ENCODE measurements around the gene CYTH1. TPM values are rescaled to one million over a fixed set of nuclear protein-coding genes. Genes with fewer than 3 reads are reported as not detected.

CYTH1 gene
- total RNA-seq, 3 donors from 2014 or later, result 55.9 to 99.3 (median 82.8) TPM

DNA sequence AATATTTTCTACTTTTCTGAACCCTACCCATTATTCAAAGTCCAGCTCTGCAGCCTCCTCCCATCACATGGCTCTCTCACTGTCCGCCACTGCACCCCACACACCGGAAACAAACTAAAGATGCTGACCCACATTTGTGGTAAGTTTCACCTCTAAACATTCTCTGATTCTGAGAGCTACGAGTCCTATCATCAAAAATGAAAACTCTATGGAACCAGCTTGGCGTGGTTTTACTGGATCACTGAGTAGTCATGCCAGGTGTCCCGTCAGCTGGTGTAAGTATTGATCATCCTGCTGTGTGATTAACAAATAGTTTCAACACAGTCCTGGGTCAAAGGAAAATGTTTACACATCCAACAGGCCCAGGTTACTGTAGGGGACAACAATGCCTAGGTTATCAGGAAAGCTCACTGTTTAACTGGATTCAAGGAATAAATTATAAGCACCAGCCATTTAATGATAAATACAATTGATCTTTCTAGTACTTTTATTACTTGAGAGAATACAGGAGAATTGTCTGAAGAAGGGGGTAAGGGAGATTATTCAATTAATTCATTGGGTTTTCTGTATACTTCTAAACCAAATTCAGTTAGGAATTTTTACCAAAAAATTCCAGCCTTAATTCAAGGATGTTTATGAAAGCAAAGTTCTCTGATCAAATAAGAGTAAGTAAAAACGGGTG lies 33.9 kb downstream of the CYTH1 start:
- H3K27me3 Mint-ChIP-seq (ENCODE audit: low read depth), result no peaks in the 10 kb centered on the region
- peaks cover 97% of the 10 kb centered on the region for H3K4me1 Mint-ChIP-seq (ENCODE audit: low read depth)
- no peaks in the 10 kb centered on the region for H3K9me3 Mint-ChIP-seq
- DNase-seq (no peak), ATAC-seq (peak; percentile 56 to 62)
- H3K36me3 Mint-ChIP-seq (ENCODE audit: insufficient read depth), result peaks cover 10% of the 10 kb centered on the region
- H3K4me3 Mint-ChIP-seq, result peak overlapping the region; percentile 76

DNA sequence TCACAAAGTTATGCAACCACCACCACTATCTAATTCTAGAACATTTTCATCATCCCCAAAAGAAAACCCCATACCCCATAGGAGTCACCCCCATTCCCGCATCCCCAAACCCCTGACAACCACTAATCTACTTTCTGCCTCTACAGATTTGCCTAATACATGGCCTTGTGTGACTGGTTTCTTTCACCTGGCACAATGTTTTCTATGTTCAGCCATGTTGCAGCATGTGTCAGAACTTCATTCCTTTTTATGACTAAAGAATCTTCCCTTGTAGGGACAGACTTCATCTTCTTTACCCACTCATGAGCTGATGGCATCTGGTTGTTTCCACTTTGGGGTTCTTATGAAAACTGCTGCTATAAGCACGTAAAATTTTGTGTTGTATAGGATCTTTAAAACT lies 34.6 kb downstream of the CYTH1 start:
- Mint-ChIP-seq H3K9me3 (no peaks in the 10 kb centered on the region), H3K27me3 (ENCODE audit: low read depth) (no peaks in the 10 kb centered on the region), H3K4me1 (ENCODE audit: low read depth) (peaks cover 96% of the 10 kb centered on the region), H3K36me3 (ENCODE audit: insufficient read depth) (peaks cover 14% of the 10 kb centered on the region), H3K4me3 (peak overlapping the region; percentile 76)
- ATAC-seq (peak; percentile 51 to 54), DNase-seq (no peak)

- no peaks in the 10 kb centered on the region for H3K27me3 Mint-ChIP-seq (ENCODE audit: low read depth)
- no peak for ATAC-seq
- H3K4me1 Mint-ChIP-seq (ENCODE audit: low read depth), result peaks cover 96% of the 10 kb centered on the region
- no peaks in the 10 kb centered on the region for H3K9me3 Mint-ChIP-seq
- H3K36me3 Mint-ChIP-seq (ENCODE audit: insufficient read depth), result peaks cover 14% of the 10 kb centered on the region
- peak overlapping the region; percentile 76 for H3K4me3 Mint-ChIP-seq
- DNase-seq, result no peak
Measured at GRCh38 chr17:78746949-78747269, 35.2 kb downstream of the CYTH1 start.

- DNase-seq (no peak), ATAC-seq (no peak)
- Mint-ChIP-seq H3K27me3 (ENCODE audit: low read depth) (no peaks in the 10 kb centered on the region), H3K4me1 (ENCODE audit: low read depth) (peaks cover 96% of the 10 kb centered on the region), H3K4me3 (peak overlapping the region; percentile 46), H3K36me3 (ENCODE audit: insufficient read depth) (peaks cover 14% of the 10 kb centered on the region), H3K9me3 (no peaks in the 10 kb centered on the region)
Measured at GRCh38 chr17:78746263-78746948, 35.7 kb downstream of the CYTH1 start.

- DNase-seq (peak; percentile 44), ATAC-seq (no peak)
- Mint-ChIP-seq H3K9me3 (no peaks in the 10 kb centered on the region), H3K36me3 (ENCODE audit: insufficient read depth) (peaks cover 14% of the 10 kb centered on the region), H3K27me3 (ENCODE audit: low read depth) (no peaks in the 10 kb centered on the region), H3K4me1 (ENCODE audit: low read depth) (peaks cover 93% of the 10 kb centered on the region), H3K4me3 (peak overlapping the region; percentile 41)
Measured at GRCh38 chr17:78745407-78746088, 36.5 kb downstream of the CYTH1 start.

GRCh38 chr17:78742901-78743300 lies 39.2 kb downstream of the CYTH1 start:
- Mint-ChIP-seq H3K27me3 (ENCODE audit: low read depth) (no peaks in the 10 kb centered on the region), H3K4me3 (peak overlapping the region; percentile 40)
- DNase-seq, result no peak

DNA sequence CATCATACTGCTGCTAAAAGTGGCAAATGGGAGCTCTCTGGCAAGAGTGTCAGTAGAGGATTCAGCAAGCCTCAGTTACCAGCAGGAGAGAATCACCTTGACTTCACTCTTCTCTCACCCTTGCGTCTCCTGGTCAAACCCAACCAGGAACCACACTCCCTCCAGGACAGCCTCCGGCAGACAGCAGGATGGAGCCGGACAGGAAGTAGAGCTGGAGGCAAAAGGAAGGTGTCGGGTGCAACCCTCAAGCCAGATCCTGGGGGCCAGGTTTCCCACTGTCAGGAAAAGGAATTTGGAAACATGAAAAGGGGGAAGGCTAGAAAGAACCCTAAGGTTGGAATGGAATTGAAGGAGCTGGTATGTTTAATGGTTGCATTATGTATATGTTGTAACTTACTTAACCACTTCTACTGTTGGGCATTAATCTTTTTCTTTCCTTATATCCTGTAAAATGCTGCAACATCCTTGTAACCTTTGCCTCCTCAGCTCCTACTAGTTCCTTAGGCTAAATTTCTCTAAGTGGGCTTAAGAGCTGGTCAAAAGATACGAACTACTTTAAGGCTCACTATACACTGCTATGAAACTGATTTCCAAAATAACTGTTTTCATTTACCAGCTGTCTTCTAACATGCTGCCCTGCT lies 40.3 kb downstream of the CYTH1 start:
- Mint-ChIP-seq H3K27me3 (ENCODE audit: low read depth) (no peaks in the 10 kb centered on the region), H3K4me1 (ENCODE audit: low read depth) (peaks cover 94% of the 10 kb centered on the region), H3K9me3 (no peaks in the 10 kb centered on the region), H3K36me3 (ENCODE audit: insufficient read depth) (peaks cover 15% of the 10 kb centered on the region), H3K4me3 (peak overlapping the region; percentile 56)
- ATAC-seq, result no peak
- DNase-seq, result no peak

More at GRCh38 chr17:78742901-78743300, 39.2 kb downstream of the CYTH1 start:
- Mint-ChIP-seq H3K4me1 (ENCODE audit: low read depth) (peaks cover 94% of the 10 kb centered on the region), H3K36me3 (ENCODE audit: insufficient read depth) (peaks cover 17% of the 10 kb centered on the region), H3K9me3 (no peaks in the 10 kb centered on the region)
- no peak for ATAC-seq

GRCh38 chr17:78739331-78739931 lies 42.6 kb downstream of the CYTH1 start:
- H3K9me3 Mint-ChIP-seq, result no peaks in the 10 kb centered on the region
- no peak for DNase-seq
- H3K4me1 Mint-ChIP-seq (ENCODE audit: low read depth), result peaks cover 90% of the 10 kb centered on the region
- peaks cover 15% of the 10 kb centered on the region for H3K36me3 Mint-ChIP-seq (ENCODE audit: insufficient read depth)
- no peaks in the 10 kb centered on the region for H3K27me3 Mint-ChIP-seq (ENCODE audit: low read depth)
- no peak overlapping the region for H3K4me3 Mint-ChIP-seq
- ATAC-seq, result no peak

- H3K9me3 Mint-ChIP-seq, result no peaks in the 10 kb centered on the region
- peaks cover 13% of the 10 kb centered on the region for H3K36me3 Mint-ChIP-seq (ENCODE audit: insufficient read depth)
- DNase-seq, result no peak
- peaks cover 87% of the 10 kb centered on the region for H3K4me1 Mint-ChIP-seq (ENCODE audit: low read depth)
- ATAC-seq, result no peak
- H3K27me3 Mint-ChIP-seq (ENCODE audit: low read depth), result no peaks in the 10 kb centered on the region
- H3K4me3 Mint-ChIP-seq, result no peak overlapping the region
Measured at GRCh38 chr17:78738698-78739097, 43.4 kb downstream of the CYTH1 start.

- no peaks in the 10 kb centered on the region for H3K27me3 Mint-ChIP-seq (ENCODE audit: low read depth)
- DNase-seq (no peak), ATAC-seq (no peak)
- H3K4me1 Mint-ChIP-seq (ENCODE audit: low read depth), result peaks cover 87% of the 10 kb centered on the region
- no peaks in the 10 kb centered on the region for H3K9me3 Mint-ChIP-seq
- peaks cover 11% of the 10 kb centered on the region for H3K36me3 Mint-ChIP-seq (ENCODE audit: insufficient read depth)
- peak overlapping the region; percentile 2 for H3K4me3 Mint-ChIP-seq
Measured at GRCh38 chr17:78738278-78738677, 43.8 kb downstream of the CYTH1 start.

- Mint-ChIP-seq H3K9me3 (no peaks in the 10 kb centered on the region), H3K4me3 (peak overlapping the region; percentile 89), H3K36me3 (ENCODE audit: insufficient read depth) (peaks cover 7% of the 10 kb centered on the region), H3K4me1 (ENCODE audit: low read depth) (peaks cover 88% of the 10 kb centered on the region), H3K27me3 (ENCODE audit: low read depth) (no peaks in the 10 kb centered on the region)
- ATAC-seq (no peak), DNase-seq (no peak)
Measured at GRCh38 chr17:78737332-78737731, 44.7 kb downstream of the CYTH1 start.

DNA sequence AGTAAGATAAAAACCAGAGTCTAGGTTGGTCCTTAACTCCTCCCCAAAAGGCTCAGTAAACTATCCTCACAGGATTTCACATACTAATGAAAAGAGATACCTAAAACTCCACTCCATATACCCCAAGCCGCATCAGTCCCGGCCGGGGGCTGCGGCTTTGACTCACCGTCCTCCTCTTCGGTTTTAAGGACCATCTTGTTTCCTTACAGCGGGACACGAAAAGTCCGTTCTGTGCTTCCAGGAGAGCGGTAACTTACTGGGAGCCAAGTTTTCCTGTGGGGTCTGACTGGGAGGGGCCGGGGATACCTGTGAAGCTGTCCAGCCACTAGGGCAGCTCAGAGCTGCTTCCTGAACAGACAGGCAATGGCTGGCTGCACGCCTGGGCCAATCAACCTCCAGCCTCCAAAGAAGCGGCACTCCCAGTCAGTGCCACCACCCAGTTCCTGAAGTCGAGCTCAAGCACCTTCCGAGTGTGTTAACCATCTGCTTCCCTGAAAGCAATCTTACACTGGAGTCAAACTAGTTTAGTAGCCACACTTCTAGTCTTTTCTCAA lies 45.5 kb downstream of the CYTH1 start:
- H3K4me1 Mint-ChIP-seq (ENCODE audit: low read depth), result peaks cover 88% of the 10 kb centered on the region
- ATAC-seq, result peak; percentile 78 to 84

DNA sequence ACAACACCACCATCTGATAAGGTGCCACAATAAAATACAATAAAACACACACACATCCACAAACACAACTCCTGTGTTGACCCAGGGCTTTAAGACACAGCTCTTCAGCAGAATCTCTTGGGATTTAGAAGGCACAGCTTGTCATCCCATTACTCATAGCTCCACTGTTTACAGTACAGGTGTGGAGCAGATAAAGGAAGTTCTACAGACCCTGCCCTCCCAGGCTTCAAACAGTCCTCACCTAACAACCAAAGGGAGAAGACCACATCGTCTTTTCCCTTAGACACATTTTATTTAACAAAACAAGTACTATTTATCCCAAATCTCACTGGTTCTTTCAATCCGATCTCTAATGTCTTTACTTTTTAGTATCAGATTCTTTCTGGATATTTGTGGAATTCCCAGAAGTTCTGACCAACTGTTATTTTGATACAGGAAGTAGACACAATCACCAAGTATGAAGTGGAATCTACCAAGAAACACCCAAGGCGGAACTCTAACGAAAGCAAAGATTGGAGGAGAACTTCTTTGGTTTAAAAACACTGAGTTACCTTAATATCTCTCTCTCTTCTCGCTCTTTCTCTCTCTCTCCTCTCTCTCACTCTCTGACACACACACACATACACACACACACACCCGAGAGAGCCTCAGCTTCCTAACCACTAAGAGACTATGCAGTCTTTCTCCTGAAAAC lies 46.1 kb downstream of the CYTH1 start:
- H3K9me3 Mint-ChIP-seq, result no peaks in the 10 kb centered on the region
- DNase-seq, result no peak
- peak overlapping the region; percentile 89 for H3K4me3 Mint-ChIP-seq
- H3K4me1 Mint-ChIP-seq (ENCODE audit: low read depth), result peaks cover 89% of the 10 kb centered on the region
- no peaks in the 10 kb centered on the region for H3K27me3 Mint-ChIP-seq (ENCODE audit: low read depth)
- ATAC-seq, result no peak
- peaks cover 10% of the 10 kb centered on the region for H3K36me3 Mint-ChIP-seq (ENCODE audit: insufficient read depth)

More for the DNA sequence above, 45.5 kb downstream of the CYTH1 start:
- H3K36me3 Mint-ChIP-seq (ENCODE audit: insufficient read depth), result peaks cover 10% of the 10 kb centered on the region
- no peaks in the 10 kb centered on the region for H3K27me3 Mint-ChIP-seq (ENCODE audit: low read depth)
- H3K9me3 Mint-ChIP-seq, result no peaks in the 10 kb centered on the region
- peak overlapping the region; percentile 89 for H3K4me3 Mint-ChIP-seq
- peak; percentile 41 for DNase-seq

Data from activated T-cell treated with anti-CD3 and anti-CD28 coated beads, Interleukin-2, amount 50 U/mL, for 4 hours (primary cell).